SK-N-SH (cell line): ENCODE measurements around the gene BACE2. TPM values are rescaled to one million over a fixed set of nuclear protein-coding genes. Genes with fewer than 3 reads are reported as not detected.

Experiments used
- CTCF ChIA-PET: fragments of 300-600, 350-600 bp; formaldehyde crosslinking; extraction: SDS; loops from one replicate; lab custom pipeline; 2021; lab: Yijun Ruan, JAX
- POLR2A ChIA-PET: fragments of 350-600 bp; sonication (Branson Sonifier 250); formaldehyde crosslinking; extraction: SDS; loops from one replicate; lab custom pipeline; 2020; ENCODE audit warnings: antibody characterized with exemption, inconsistent platforms; lab: Yijun Ruan, JAX
- DNase-seq: peaks from one replicate; pipeline ENCODE4 v3.0.0; 2012
- H2AFZ ChIP-seq: fragments of 200-600 bp; sonication (generic); 2 replicates; pipeline ENCODE4 v1.8.1; 2016; ENCODE audit warnings: antibody characterized with exemption, mild to moderate bottlenecking, low read depth
- H3F3A ChIP-seq: fragments of 200-600 bp; sonication (generic); replicated peaks from 2 replicates; pipeline ENCODE3; 2016; ENCODE audit warnings: antibody characterized with exemption, mild to moderate bottlenecking; ENCODE audit not compliant: insufficient read depth
- H3K27ac ChIP-seq, 2 experiments: fragments of 200-500 bp in 1 of 2; fragments of 200-600 bp in 1 of 2; sonication (Bioruptor generic) in 1 of 2; sonication (generic), shearing (Covaris generic) in 1 of 2; 2 replicates each; pipeline versions ENCODE4 v1.5.1 to v1.6.1; 2014 to 2016; ENCODE audit warnings: low read depth in 2 of 2, inconsistent platforms in 1 of 2, low read length in 1 of 2, mild to moderate bottlenecking in 1 of 2, mixed read lengths in 1 of 2
- H3K27me3 ChIP-seq: fragments of 200-600 bp; sonication (generic), shearing (Covaris generic); 2 replicates; pipeline ENCODE4 v1.6.1; 2016; ENCODE audit warnings: mixed run types; ENCODE audit not compliant: insufficient read depth
- H3K36me3 ChIP-seq, 2 experiments: fragments of 200-500 bp in 1 of 2; fragments of 200-600 bp in 1 of 2; sonication (Bioruptor generic) in 1 of 2; sonication (generic) in 1 of 2; replicated peaks in 1 of 2; 2 replicates each; pipeline versions ENCODE3 to v1.5.1; 2014 to 2016; ENCODE audit warnings: low read length in 1 of 2, mild to moderate bottlenecking in 1 of 2; ENCODE audit not compliant: insufficient read depth in 2 of 2, control insufficient read depth in 1 of 2
- H3K4me1 ChIP-seq, 2 experiments: fragments of 200-500 bp in 1 of 2; fragments of 200-600 bp in 1 of 2; sonication (Bioruptor generic) in 1 of 2; sonication (generic), shearing (Covaris generic) in 1 of 2; 2 replicates each; pipeline versions ENCODE4 v1.5.1 to v1.6.1; 2014 to 2016; ENCODE audit warnings: low read depth in 1 of 2, low read length in 1 of 2, mixed run types in 1 of 2; ENCODE audit not compliant: insufficient read depth in 2 of 2, control insufficient read depth in 1 of 2
- H3K4me2 ChIP-seq: fragments of 200-600 bp; sonication (generic), shearing (Covaris generic); 2 replicates; pipeline ENCODE4 v1.6.1; 2017; ENCODE audit warnings: mixed run types
- H3K4me3 ChIP-seq, 2 experiments: fragments of 200-500 bp in 1 of 2; fragments of 200-600 bp in 1 of 2; sonication (Bioruptor generic) in 1 of 2; sonication (generic), shearing (Covaris generic) in 1 of 2; 2 replicates each; pipeline versions ENCODE4 v1.5.1 to v1.8.1; 2014 to 2016; ENCODE audit warnings: low read depth in 2 of 2, inconsistent platforms in 1 of 2, low read length in 1 of 2, mild to moderate bottlenecking in 1 of 2, mixed read lengths in 1 of 2, moderate library complexity in 1 of 2
- H3K79me2 ChIP-seq: fragments of 200-600 bp; sonication (generic); 2 replicates; pipeline ENCODE4 v1.8.1; 2017; ENCODE audit warnings: mild to moderate bottlenecking; ENCODE audit not compliant: insufficient read depth
- H3K9ac ChIP-seq: fragments of 200-600 bp; sonication (generic); 2 replicates; pipeline ENCODE4 v1.6.1; 2017; ENCODE audit warnings: mixed run types
- H3K9me2 ChIP-seq: fragments of 200-600 bp; sonication (generic); 2 replicates; pipeline ENCODE4 v1.6.1; 2017; ENCODE audit warnings: mixed run types
- H3K9me3 ChIP-seq: fragments of 200-600 bp; sonication (generic); 2 replicates; pipeline ENCODE4 v1.6.1; 2017; ENCODE audit warnings: mixed run types, mild to moderate bottlenecking, moderate library complexity
- H4K20me1 ChIP-seq: fragments of 200-600 bp; sonication (generic); 2 replicates; pipeline ENCODE4 v1.6.1; 2017; ENCODE audit warnings: mild to moderate bottlenecking, mixed run types; ENCODE audit not compliant: insufficient read depth
- CHD2 ChIP-seq: fragments of 150-350 bp; IDR thresholded peaks from 2 replicates; pipeline ENCODE4 v1.6.1; 2018; ENCODE audit warnings: low read length; ENCODE audit not compliant: partially characterized antibody
- EZH2phosphoT487 ChIP-seq: fragments of 200-600 bp; sonication (generic); IDR thresholded peaks from 2 replicates; pipeline ENCODE4 v1.6.1; 2017; ENCODE audit warnings: low read depth, mixed run types, mild to moderate bottlenecking, antibody characterized with exemption, moderate library complexity, borderline replicate concordance
- GATA2 ChIP-seq: sonication (generic); formaldehyde crosslinking; IDR thresholded peaks from 2 replicates; pipeline ENCODE4 v1.5.0; 2020; ENCODE audit warnings: mild to moderate bottlenecking, missing genetic modification reagents
- JUND ChIP-seq: IDR thresholded peaks from 2 replicates; pipeline ENCODE4 v1.4.0; 2012
- NFIC ChIP-seq: IDR thresholded peaks from 2 replicates; pipeline ENCODE4 v1.4.0; 2012; ENCODE audit warnings: borderline replicate concordance
- NRF1 ChIP-seq: IDR thresholded peaks from 2 replicates; pipeline ENCODE4 v1.6.1; 2012; ENCODE audit warnings: low read depth, mild to moderate bottlenecking, low read length
- POLR2AphosphoS5 ChIP-seq: IDR thresholded peaks from 2 replicates; pipeline ENCODE4 v1.6.1; 2012; ENCODE audit warnings: low read depth, low read length
- SMC3 ChIP-seq: IDR thresholded peaks from 2 replicates; pipeline ENCODE4 v1.6.1; 2012; ENCODE audit warnings: low read depth, low read length, improper control_type of control experiment
- TCF12 ChIP-seq: IDR thresholded peaks from 2 replicates; pipeline ENCODE4 v1.4.0; 2012
- WGBS: methylation state at CpG from one replicate; pipeline ENCODE4 v1.1.6; 2017; ENCODE audit warnings: low lambda C conversion rate; 5-methylcytosine and 5-hydroxymethylcytosine counted together
- polyA plus RNA-seq, 3 experiments: library from polyadenylated mRNA; depleted of rRNA; stranded (reverse); fragments of >200 nt; gene quantifications; 2 replicates each; pipeline ENCODE4 v1.2.3, GENCODE V29; 2012
- TF ChIP-seq, protein P1 (sequence below): IDR thresholded peaks from 2 replicates; pipeline ENCODE4 v1.6.1; 2012; ENCODE audit warnings: mild to moderate bottlenecking, low read depth, low read length, moderate library complexity
- TF ChIP-seq, protein P2 (sequence below): IDR thresholded peaks from 2 replicates; pipeline ENCODE4; 2012
- TF ChIP-seq, protein P3 (sequence below): IDR thresholded peaks from 2 replicates; pipeline ENCODE4 v1.4.0; 2012; ENCODE audit warnings: low read depth, borderline replicate concordance
- TF ChIP-seq, protein P4 (sequence below): IDR thresholded peaks from 2 replicates; pipeline ENCODE4 v1.4.0; 2012; ENCODE audit warnings: low read depth, borderline replicate concordance

BACE2 gene
- polyA plus RNA-seq, 1 of the 3 experiments (the other 2 are of a cell fraction), result 23.4 TPM

DNA sequence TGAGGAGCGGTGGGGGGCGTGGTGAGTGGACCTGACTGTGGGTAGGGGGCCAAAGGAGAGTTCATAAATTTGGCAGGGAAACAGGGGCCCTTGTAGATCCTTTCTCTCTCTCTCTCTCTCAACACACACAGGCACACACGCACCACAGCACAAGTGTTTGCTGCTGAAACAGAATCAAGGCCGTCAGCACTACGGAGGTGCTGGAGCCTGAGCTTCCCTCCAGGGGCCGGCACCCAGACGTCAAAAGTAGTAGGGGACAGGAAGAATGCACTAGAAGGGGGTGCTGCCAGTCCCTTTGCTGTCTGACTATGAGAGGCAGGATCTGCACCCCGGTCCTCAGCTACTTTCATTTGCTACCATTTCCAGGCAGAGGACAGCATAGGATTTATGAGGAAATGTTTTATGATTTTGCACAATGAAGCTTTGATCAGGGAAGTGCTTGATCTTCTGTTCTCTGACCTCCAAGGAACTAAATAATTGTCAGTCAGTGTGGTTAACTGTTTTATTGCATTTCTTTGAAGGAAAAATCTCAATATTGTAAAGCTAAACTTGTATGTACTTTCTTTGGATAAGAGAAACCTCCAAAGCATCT, 74.4 kb downstream of the BACE2 start:
- Histone ChIP-seq H3K27ac (no peak overlapping the region), H4K20me1 (no peaks in the 10 kb centered on the region), H3K27me3 (no peaks in the 10 kb centered on the region), H3F3A (no peaks in the 10 kb centered on the region), H3K9me3 (no peaks in the 10 kb centered on the region), H3K4me3 (no peak overlapping the region), H3K36me3 (no peaks in the 10 kb centered on the region), H3K79me2 (no peaks in the 10 kb centered on the region), H3K4me1 (no peaks in the 10 kb centered on the region), H3K4me2 (no peak overlapping the region), H3K9me2 (no peaks in the 10 kb centered on the region), H3K9ac (no peak overlapping the region), H2AFZ (no peak overlapping the region)
- WGBS, result 41% methylated on average over 8 of the region's 8 CpGs
- POLR2A ChIA-PET, result no interaction called here
- no peak for DNase-seq
- CTCF ChIA-PET, result interaction anchor here (1.4 kb wide), 1 partner anchor 41 kb away, joined by 3 read pairs; no protein-coding TSS in a partner anchor
- TF ChIP-seq, protein P1, sequence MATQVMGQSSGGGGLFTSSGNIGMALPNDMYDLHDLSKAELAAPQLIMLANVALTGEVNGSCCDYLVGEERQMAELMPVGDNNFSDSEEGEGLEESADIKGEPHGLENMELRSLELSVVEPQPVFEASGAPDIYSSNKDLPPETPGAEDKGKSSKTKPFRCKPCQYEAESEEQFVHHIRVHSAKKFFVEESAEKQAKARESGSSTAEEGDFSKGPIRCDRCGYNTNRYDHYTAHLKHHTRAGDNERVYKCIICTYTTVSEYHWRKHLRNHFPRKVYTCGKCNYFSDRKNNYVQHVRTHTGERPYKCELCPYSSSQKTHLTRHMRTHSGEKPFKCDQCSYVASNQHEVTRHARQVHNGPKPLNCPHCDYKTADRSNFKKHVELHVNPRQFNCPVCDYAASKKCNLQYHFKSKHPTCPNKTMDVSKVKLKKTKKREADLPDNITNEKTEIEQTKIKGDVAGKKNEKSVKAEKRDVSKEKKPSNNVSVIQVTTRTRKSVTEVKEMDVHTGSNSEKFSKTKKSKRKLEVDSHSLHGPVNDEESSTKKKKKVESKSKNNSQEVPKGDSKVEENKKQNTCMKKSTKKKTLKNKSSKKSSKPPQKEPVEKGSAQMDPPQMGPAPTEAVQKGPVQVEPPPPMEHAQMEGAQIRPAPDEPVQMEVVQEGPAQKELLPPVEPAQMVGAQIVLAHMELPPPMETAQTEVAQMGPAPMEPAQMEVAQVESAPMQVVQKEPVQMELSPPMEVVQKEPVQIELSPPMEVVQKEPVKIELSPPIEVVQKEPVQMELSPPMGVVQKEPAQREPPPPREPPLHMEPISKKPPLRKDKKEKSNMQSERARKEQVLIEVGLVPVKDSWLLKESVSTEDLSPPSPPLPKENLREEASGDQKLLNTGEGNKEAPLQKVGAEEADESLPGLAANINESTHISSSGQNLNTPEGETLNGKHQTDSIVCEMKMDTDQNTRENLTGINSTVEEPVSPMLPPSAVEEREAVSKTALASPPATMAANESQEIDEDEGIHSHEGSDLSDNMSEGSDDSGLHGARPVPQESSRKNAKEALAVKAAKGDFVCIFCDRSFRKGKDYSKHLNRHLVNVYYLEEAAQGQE, result no peak
- TF ChIP-seq, protein P2, sequence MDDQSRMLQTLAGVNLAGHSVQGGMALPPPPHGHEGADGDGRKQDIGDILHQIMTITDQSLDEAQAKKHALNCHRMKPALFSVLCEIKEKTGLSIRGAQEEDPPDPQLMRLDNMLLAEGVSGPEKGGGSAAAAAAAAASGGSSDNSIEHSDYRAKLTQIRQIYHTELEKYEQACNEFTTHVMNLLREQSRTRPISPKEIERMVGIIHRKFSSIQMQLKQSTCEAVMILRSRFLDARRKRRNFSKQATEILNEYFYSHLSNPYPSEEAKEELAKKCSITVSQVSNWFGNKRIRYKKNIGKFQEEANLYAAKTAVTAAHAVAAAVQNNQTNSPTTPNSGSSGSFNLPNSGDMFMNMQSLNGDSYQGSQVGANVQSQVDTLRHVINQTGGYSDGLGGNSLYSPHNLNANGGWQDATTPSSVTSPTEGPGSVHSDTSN, result no peak
- TF ChIP-seq POLR2AphosphoS5 (no peak), CHD2 (no peak), SMC3 (no peak), GATA2 (CRISPR knock-in tag) (no peak), NRF1 (no peak), NFIC (no peak), JUND (no peak), EZH2phosphoT487 (no peak), TCF12 (no peak)
- TF ChIP-seq, protein P3, sequence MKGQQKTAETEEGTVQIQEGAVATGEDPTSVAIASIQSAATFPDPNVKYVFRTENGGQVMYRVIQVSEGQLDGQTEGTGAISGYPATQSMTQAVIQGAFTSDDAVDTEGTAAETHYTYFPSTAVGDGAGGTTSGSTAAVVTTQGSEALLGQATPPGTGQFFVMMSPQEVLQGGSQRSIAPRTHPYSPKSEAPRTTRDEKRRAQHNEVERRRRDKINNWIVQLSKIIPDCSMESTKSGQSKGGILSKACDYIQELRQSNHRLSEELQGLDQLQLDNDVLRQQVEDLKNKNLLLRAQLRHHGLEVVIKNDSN, result no peak
- TF ChIP-seq, protein P4, sequence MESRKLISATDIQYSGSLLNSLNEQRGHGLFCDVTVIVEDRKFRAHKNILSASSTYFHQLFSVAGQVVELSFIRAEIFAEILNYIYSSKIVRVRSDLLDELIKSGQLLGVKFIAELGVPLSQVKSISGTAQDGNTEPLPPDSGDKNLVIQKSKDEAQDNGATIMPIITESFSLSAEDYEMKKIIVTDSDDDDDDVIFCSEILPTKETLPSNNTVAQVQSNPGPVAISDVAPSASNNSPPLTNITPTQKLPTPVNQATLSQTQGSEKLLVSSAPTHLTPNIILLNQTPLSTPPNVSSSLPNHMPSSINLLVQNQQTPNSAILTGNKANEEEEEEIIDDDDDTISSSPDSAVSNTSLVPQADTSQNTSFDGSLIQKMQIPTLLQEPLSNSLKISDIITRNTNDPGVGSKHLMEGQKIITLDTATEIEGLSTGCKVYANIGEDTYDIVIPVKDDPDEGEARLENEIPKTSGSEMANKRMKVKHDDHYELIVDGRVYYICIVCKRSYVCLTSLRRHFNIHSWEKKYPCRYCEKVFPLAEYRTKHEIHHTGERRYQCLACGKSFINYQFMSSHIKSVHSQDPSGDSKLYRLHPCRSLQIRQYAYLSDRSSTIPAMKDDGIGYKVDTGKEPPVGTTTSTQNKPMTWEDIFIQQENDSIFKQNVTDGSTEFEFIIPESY, result no peak
